Activated naive CD8-positive, alpha-beta T cell treated with anti-CD3 and anti-CD28 coated beads, Interleukin-2, amount 50 U/mL, for 16 hours (primary cell): ENCODE data around the gene KRIT1.
"Not testable (repeated sequence)": the region's sequence is repeated elsewhere in the genome, so short reads cannot be mapped to it uniquely, and the experiment has no call there.

ENCODE experiments used
- DNase-seq: peaks from one replicate; pipeline ENCODE4 v3.0.0-alpha.2; 2020; ENCODE audit warnings: low read depth, low spot score

The KRIT1 gene

GRCh38 chr7:92245487-92246359 is at the start of gene KRIT1, which contains the start of gene ANKIB1:
KRIT1 (minus strand) TSS chr7:92245914; CDS start chr7:92242135, 3,779 bp downstream.
ANKIB1 (plus strand) TSS chr7:92245974; CDS start chr7:92294979, 49,005 bp downstream.
- DNase-seq = peak; percentile 72

DNA sequence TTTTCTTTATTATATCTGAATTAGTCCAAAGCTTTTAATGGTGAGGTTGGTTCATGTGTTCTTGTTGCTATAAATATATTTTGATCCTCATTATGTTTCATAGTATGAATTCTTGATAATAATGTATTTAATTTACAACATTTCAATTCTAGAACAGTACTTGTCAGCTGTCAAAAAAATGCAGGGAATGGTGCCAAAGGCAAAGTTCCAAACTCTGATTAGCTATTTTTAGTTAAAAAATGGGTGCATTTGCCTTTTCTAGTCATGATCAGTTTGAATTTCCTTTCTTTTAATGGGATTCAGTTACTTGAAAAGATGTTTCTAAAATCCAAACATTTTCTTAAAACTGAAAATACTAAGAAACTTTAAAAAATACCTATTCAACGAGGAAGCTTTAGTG is 49.7 kb upstream of the KRIT1 start:
- DNase-seq = no peak

DNA sequence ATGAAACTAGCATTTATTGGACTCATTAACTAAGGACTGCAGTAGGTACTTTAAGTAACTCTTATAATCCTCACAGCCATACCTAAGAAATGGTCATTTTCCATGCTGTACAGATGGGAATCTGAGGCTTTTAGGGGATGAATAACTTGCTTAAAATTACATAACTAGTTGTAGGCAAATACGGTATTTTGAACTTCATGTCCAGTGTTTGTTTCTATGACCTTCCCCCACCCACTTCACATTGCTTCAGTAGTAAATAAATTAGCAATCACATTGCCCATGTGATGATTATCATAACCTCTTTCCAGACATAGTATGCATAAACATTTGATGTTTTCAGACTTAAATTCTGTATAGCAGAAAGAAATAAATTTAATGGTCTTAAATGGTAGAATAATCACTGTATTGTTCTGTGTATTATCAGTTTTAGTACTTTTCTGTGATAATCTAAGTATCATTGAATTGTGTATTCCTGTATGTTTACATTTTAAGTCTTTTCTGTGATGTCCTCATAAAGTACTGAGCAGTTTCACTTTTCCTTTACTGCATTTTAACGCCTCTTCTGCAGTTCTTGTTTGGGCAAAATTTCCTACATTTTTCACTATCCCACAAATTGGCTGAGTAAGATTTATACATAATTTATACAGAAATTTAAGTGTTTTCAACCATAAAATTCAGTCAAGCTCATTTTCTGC is 48.3 kb upstream of the KRIT1 start:
- DNase-seq = no peak

DNA sequence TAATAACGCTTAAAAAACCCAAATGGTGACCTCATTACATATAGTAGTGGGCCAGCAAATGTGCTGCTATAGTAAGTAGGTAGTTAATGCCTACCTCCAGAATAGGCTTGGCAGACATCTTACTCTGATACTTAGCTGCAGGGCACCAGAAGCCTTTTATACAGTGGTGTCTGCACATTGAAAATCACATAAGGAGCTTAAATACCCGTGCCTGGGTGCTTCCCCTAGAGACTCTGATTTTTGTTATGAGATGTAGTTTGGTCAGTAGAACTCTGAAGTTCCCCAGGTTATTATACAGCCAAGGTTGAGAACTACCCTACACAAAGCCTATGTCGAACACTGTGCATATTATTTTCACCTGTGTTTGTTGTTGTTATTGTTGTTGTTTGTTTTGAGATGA is 47.3 kb upstream of the KRIT1 start:
- no peak for DNase-seq

- no peak for DNase-seq
Observed at GRCh38 chr7:92289321-92289720, 43.6 kb upstream of the KRIT1 start.

GRCh38 chr7:92282930-92283329 is 37.2 kb upstream of the KRIT1 start:
- DNase-seq = no peak

GRCh38 chr7:92282221-92282814 is 36.6 kb upstream of the KRIT1 start:
- no peak for DNase-seq

DNA sequence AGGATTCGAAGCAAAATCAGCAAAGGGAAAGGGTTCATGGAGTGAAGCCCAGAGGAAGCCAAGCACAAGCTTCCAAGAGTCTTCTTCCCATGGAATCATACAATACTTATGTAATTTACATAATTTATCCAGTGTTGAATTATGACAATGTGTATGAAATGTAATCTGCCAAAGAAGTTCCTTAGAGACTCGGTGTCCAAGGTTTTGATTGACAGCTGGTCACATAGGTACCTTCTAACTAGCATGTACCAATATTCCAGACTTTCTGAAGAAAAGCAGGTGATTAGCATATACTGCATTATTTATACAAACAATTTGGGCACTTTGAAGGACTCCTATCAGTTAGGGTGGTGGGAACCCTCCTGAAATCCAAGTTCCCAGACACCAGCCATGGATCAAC is 35.3 kb upstream of the KRIT1 start:
- no peak for DNase-seq

GRCh38 chr7:92279396-92280031 is 33.8 kb upstream of the KRIT1 start:
- DNase-seq = no peak

- no peak for DNase-seq
Observed at GRCh38 chr7:92276460-92276864, 30.7 kb upstream of the KRIT1 start.

DNA sequence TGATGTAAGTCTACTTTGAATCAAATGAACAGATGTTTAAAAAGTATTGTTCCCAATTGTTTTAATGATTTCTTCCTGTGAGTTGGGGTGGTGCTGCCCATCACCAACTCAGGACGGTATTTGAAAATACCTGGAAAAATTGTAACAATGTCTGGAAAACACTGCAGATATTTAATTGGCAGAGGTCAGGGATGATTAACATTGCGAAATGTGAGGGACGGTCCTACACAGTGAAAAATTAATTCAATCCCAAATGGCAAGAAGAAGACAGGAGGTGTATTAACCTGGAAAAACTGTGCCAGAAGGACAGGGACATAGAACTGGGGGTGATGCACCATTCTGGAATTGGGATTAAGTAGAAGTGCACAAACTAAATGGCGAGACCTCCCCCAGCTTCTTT is 29.6 kb upstream of the KRIT1 start:
- DNase-seq = no peak

DNA sequence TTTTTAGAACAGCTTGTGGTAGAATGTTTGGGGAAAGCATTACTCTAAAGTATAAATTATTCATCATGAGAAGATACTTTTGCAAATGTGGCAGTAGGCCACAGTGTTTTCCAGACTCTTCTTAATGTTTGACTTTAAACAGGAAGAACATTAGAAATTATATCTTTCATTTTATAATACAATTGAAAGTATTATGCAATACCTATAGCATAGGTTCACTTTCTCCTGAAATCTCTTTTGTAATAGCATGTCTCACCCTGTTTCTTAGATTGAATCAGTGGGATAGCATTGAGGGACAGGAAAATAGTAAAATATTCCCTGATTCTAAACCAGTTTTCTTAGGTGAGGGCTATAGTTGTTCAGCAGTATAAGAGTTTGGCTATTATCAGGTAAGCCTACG is 23.2 kb upstream of the KRIT1 start:
- DNase-seq = no peak

GRCh38 chr7:92266415-92267241 is 20.9 kb upstream of the KRIT1 start:
- DNase-seq = no peak

DNA sequence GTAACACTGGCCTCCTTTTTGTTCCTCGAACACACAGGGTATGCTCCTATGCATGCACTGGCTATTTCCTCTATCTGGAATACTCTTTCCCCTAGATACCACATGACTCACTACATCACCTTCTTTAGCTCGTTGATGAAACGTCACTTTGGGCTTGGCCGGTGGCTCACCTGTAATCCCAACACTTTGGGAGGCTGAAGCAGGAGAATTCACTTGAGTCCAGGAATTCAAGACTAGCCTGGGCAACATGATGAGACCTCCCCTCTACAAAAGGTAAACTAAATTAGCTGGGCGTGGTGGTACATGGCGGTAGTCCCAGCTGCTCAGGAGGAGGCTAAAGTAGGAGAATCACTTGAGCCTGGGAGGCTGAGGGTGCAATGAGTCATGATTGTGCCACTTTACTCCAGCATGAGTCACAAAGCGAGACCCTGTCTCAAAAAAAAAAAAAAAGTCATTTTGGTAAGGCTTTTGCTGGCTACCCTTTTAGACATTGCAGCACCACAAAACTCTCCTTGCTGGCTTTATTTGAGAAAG is 14.6 kb upstream of the KRIT1 start:
- no peak for DNase-seq

- DNase-seq = no peak
Observed at GRCh38 chr7:92259610-92260247, 14.0 kb upstream of the KRIT1 start.

DNA sequence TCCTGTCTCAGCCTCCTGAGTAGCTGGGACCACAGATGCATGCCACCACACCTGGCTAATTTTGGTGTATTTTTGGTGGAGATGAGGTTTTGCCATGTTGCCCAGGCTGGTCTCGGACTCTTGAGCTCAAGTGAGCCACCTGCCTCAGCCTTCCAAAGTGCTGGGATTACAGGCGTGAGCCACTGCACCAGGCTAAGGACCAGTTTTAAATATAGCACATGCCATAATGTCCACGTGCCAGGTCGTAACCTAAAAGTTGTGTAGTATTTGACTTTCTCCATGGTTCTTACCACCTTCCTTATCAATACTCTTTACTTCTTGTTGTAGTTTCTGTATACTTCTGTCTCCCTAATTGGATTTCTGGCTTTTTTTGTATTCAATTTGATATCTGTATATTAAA is 13.3 kb upstream of the KRIT1 start:
- DNase-seq = no peak

GRCh38 chr7:92255308-92255707 is 9.6 kb upstream of the KRIT1 start:
- DNase-seq = no peak

DNA sequence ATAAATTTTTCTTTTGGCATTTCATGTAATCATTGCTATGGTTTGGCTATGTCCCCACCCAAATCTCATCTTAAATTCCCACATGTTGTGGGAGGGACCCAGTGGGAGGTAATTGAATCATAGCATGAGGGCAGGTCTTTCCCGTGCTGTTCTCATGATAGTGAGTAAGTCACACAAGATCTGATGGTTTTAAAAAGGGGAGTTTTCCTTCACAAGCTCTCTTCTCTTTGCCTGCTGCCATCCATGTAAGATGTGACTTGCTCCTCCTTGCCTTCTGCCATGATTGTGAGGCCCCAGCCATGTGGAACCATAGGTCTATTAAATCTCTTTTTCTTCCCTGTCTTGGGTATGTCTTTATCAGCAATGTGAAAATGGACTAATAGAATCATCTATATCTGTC is 9.1 kb upstream of the KRIT1 start:
- DNase-seq = not testable (repeated sequence)

DNA sequence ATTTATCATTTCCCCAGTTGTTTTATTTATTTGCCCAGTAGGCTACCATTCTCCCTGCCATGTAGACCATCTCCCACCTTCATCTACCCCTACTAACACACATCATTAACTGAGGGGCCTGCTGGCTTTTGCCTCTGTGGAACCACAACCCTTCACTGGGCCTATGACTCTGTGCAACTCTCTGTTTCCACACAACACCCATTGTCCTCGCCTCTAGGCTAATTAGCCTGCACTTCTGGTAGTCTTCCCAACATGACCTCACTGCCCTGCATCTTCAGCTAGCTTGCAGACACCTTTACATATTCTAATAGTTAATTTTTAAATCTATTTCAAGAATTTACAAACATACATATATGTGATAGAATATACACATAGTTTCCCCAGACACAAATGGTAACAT is 7.5 kb upstream of the KRIT1 start:
- no peak for DNase-seq

GRCh38 chr7:92251181-92251580 is 5.5 kb upstream of the KRIT1 start:
- no peak for DNase-seq
